H1 (cell line): Measurements from ENCODE around the gene NFASC. TPM values are rescaled to one million over a fixed set of nuclear protein-coding genes. Genes with fewer than 3 reads are reported as not detected.
A peak's percentile ranks its signal among the peaks of the same experiment; 100 is the strongest.

ENCODE experiments used
- CTCF ChIA-PET: fragments of 300-600 bp; sonication (Branson Sonifier 250); formaldehyde crosslinking; loops from one replicate; lab custom pipeline; 2021; ENCODE audit not compliant: partially characterized antibody; lab: Charles Lee
- POLR2A ChIA-PET: fragments of 300-600 bp; sonication (Branson Sonifier 250); formaldehyde crosslinking; loops from one replicate; lab custom pipeline; 2021; ENCODE audit warnings: inconsistent platforms; ENCODE audit not compliant: partially characterized antibody; lab: Charles Lee
- DNase-seq, 2 experiments: peaks; one replicate each; pipeline versions ENCODE4 v3.0.0 to v3.0.0-alpha.2; 2010 to 2022; ENCODE audit warnings: low spot score in 2 of 2, low read depth in 1 of 2, mixed read lengths in 1 of 2
- FAIRE-seq: peaks from 2 replicates; lab custom pipeline; 2011; peaks lifted over from hg19 to GRCh38; lab: Jason Lieb, UNC
- H2AFZ ChIP-seq: 2 replicates; pipeline ENCODE4 v1.8.1; 2012; ENCODE audit warnings: low read length, inconsistent platforms
- H2AK5ac ChIP-seq: 2 replicates; pipeline ENCODE4 v1.6.1; 2013; ENCODE audit warnings: low read depth, low read length
- H2BK120ac ChIP-seq: replicated peaks from 2 replicates; pipeline ENCODE3; 2013; ENCODE audit warnings: low read depth, low read length, inconsistent platforms
- H2BK12ac ChIP-seq: 2 replicates; pipeline ENCODE4 v1.6.1; 2013; ENCODE audit warnings: low read depth, low read length
- H2BK15ac ChIP-seq: 2 replicates; pipeline ENCODE4 v1.6.1; 2013; ENCODE audit warnings: low read length
- H2BK20ac ChIP-seq: 2 replicates; pipeline ENCODE4 v1.6.1; 2013; ENCODE audit warnings: low read length
- H2BK5ac ChIP-seq: 2 replicates; pipeline ENCODE4 v1.6.1; 2013; ENCODE audit warnings: low read depth, low read length
- H3K14ac ChIP-seq: 2 replicates; pipeline ENCODE4 v1.6.1; 2013; ENCODE audit warnings: inconsistent platforms; ENCODE audit not compliant: insufficient read length
- H3K18ac ChIP-seq: 2 replicates; pipeline ENCODE4 v1.6.1; 2013; ENCODE audit warnings: low read length; ENCODE audit errors: extremely low read depth
- H3K23ac ChIP-seq: 2 replicates; pipeline ENCODE4 v1.6.1; 2013; ENCODE audit warnings: inconsistent platforms; ENCODE audit not compliant: insufficient read length
- H3K23me2 ChIP-seq: 2 replicates; pipeline ENCODE4 v1.6.1; 2013; ENCODE audit warnings: low read depth, low read length
- H3K27ac ChIP-seq: 2 replicates; pipeline ENCODE4 v1.6.1; 2011; ENCODE audit warnings: low read depth, low read length, inconsistent platforms
- H3K27me3 ChIP-seq, 4 experiments: replicated peaks in 1 of 4; 1 replicate in 1 of 4; 2 replicates in 3 of 4; pipeline versions ENCODE4 v1.6.1 to v1.8.1; 2011 to 2013; ENCODE audit warnings: low read length in 3 of 4, mild to moderate bottlenecking in 3 of 4, inconsistent platforms in 2 of 4, mixed read lengths in 2 of 4, moderate library complexity in 1 of 4; ENCODE audit not compliant: control insufficient read depth in 3 of 4, insufficient read depth in 3 of 4; ENCODE audit errors: extremely low read depth in 1 of 4
- H3K36me3 ChIP-seq, 4 experiments: 2 replicates each; pipeline versions ENCODE4 v1.6.1 to v1.8.1; 2011 to 2013; ENCODE audit warnings: mild to moderate bottlenecking in 4 of 4, low read length in 3 of 4, moderate library complexity in 2 of 4, control low read depth in 1 of 4, inconsistent platforms in 1 of 4; ENCODE audit not compliant: insufficient read depth in 4 of 4, control insufficient read depth in 2 of 4
- H3K4ac ChIP-seq: replicated peaks from 2 replicates; pipeline ENCODE3; 2013; ENCODE audit warnings: low read length, low read depth, mixed read lengths, inconsistent platforms; ENCODE audit not compliant: insufficient read length
- H3K4me1 ChIP-seq, 4 experiments: replicated peaks in 1 of 4; 1 replicate in 1 of 4; 2 replicates in 3 of 4; pipeline versions ENCODE4 v1.6.1 to v1.8.1; 2011 to 2013; ENCODE audit warnings: low read length in 3 of 4, inconsistent platforms in 2 of 4, mixed read lengths in 1 of 4; ENCODE audit not compliant: insufficient read depth in 4 of 4, control insufficient read depth in 3 of 4
- H3K4me2 ChIP-seq, 2 experiments: 2 replicates each; pipeline versions ENCODE4 v1.6.1 to v1.8.1; 2011 to 2013; ENCODE audit warnings: low read depth in 2 of 2, low read length in 2 of 2, control low read depth in 1 of 2, inconsistent platforms in 1 of 2, mild to moderate bottlenecking in 1 of 2; ENCODE audit not compliant: insufficient read depth in 1 of 2
- H3K4me3 ChIP-seq, 4 experiments: fragments of 200-600, 300-600 bp in 1 of 4; sonication (generic), shearing (Covaris generic), sonication (Bioruptor Twin) in 1 of 4; 2 replicates each; pipeline versions ENCODE4 v1.5.1 to v1.8.1; 2011 to 2016; ENCODE audit warnings: low read length in 4 of 4, low read depth in 3 of 4, control low read depth in 2 of 4, inconsistent platforms in 2 of 4, mild to moderate bottlenecking in 2 of 4, mixed read lengths in 1 of 4, moderate library complexity in 1 of 4; ENCODE audit not compliant: insufficient read depth in 2 of 4; ENCODE audit errors: extremely low read depth in 1 of 4
- H3K56ac ChIP-seq: replicated peaks from 2 replicates; pipeline ENCODE3; 2013; ENCODE audit warnings: low read depth, mild to moderate bottlenecking, mixed read lengths, low read length, inconsistent platforms; ENCODE audit not compliant: insufficient read length
- H3K79me1 ChIP-seq: 2 replicates; pipeline ENCODE4 v1.6.1; 2013; ENCODE audit warnings: low read depth, low read length, control low read depth
- H3K79me2 ChIP-seq, 2 experiments: 2 replicates each; pipeline versions ENCODE4 v1.6.1 to v1.8.1; 2012 to 2013; ENCODE audit warnings: low read length in 2 of 2, mild to moderate bottlenecking in 2 of 2, inconsistent platforms in 1 of 2; ENCODE audit not compliant: insufficient read depth in 2 of 2, control insufficient read depth in 1 of 2
- H3K9ac ChIP-seq, 4 experiments: replicated peaks in 1 of 4; 1 replicate in 1 of 4; 2 replicates in 3 of 4; pipeline versions ENCODE4 v1.6.1 to v1.8.1; 2011 to 2013; ENCODE audit warnings: low read depth in 3 of 4, low read length in 3 of 4, control low read depth in 2 of 4, mild to moderate bottlenecking in 2 of 4, moderate library complexity in 2 of 4, inconsistent platforms in 1 of 4; ENCODE audit errors: extremely low read depth in 1 of 4
- H3K9me3 ChIP-seq, 2 experiments: 2 replicates each; pipeline versions ENCODE4 v1.6.1 to v1.8.1; 2012 to 2013; ENCODE audit warnings: mild to moderate bottlenecking in 2 of 2, moderate library complexity in 2 of 2, control low read depth in 1 of 2, inconsistent platforms in 1 of 2, low read depth in 1 of 2, low read length in 1 of 2, mixed read lengths in 1 of 2; ENCODE audit not compliant: insufficient read depth in 2 of 2
- H4K20me1 ChIP-seq, 2 experiments: replicated peaks in 1 of 2; 2 replicates each; pipeline versions ENCODE3 to v1.8.1; 2011 to 2013; ENCODE audit warnings: inconsistent platforms in 2 of 2, low read length in 2 of 2, mild to moderate bottlenecking in 1 of 2; ENCODE audit not compliant: insufficient read depth in 2 of 2, control insufficient read depth in 1 of 2
- H4K5ac ChIP-seq: 2 replicates; pipeline ENCODE4 v1.6.1; 2013; ENCODE audit warnings: low read length, low read depth, mixed read lengths, inconsistent platforms; ENCODE audit not compliant: insufficient read length
- H4K8ac ChIP-seq: 2 replicates; pipeline ENCODE4 v1.8.0; 2013; ENCODE audit warnings: mild to moderate bottlenecking, moderate library complexity, low read length, inconsistent platforms; ENCODE audit not compliant: insufficient read depth; ENCODE audit errors: extremely low read depth
- H4K91ac ChIP-seq: replicated peaks from 2 replicates; pipeline ENCODE3; 2013; ENCODE audit warnings: low read length, mixed read lengths, inconsistent platforms; ENCODE audit not compliant: insufficient read length
- GTF2F1 ChIP-seq: IDR thresholded peaks from 2 replicates; pipeline ENCODE4 v1.6.1; 2012; ENCODE audit warnings: low read depth, low read length, improper control_type of control experiment, borderline replicate concordance
- NANOG ChIP-seq: IDR thresholded peaks from 2 replicates; pipeline ENCODE4 v1.6.1; 2011; ENCODE audit warnings: low read length, low read depth, mild to moderate bottlenecking, inconsistent platforms; ENCODE audit not compliant: insufficient read depth, poor library complexity, severe bottlenecking
- RNF2 ChIP-seq: fragments of 200-900, 300-1000 bp; sonication (generic); IDR thresholded peaks from 2 replicates; pipeline ENCODE4 v1.7.1; 2016; ENCODE audit warnings: borderline replicate concordance, low read depth, mild to moderate bottlenecking, antibody characterized with exemption, low read length; ENCODE audit not compliant: poor library complexity, severe bottlenecking; ENCODE audit errors: missing control alignments
- SRF ChIP-seq: IDR thresholded peaks from 2 replicates; pipeline ENCODE4 v1.6.1; 2011; ENCODE audit warnings: mild to moderate bottlenecking, low read depth, low read length, moderate library complexity
- WGBS, 2 experiments: shearing (Covaris generic) in 1 of 2; methylation state at CpG; one replicate each; pipeline versions ENCODE4 v1.1.6 to v1.1.7; 2013 to 2015; ENCODE audit warnings: low lambda C conversion rate in 2 of 2, mixed read lengths in 2 of 2, inconsistent platforms in 1 of 2, low coverage in 1 of 2, missing lambda C conversion rate in 1 of 2; ENCODE audit not compliant: insufficient replicate concordance in 2 of 2, insufficient coverage in 1 of 2, insufficient read length in 1 of 2; ENCODE audit errors: extremely low coverage in 1 of 2, missing lambda C conversion rate in 1 of 2; 5-methylcytosine and 5-hydroxymethylcytosine counted together
- polyA plus RNA-seq, 7 experiments: library from polyadenylated mRNA; depleted of rRNA in 3 of 7; stranded (reverse) in 5 of 7; unstranded in 2 of 7; fragments of >200 nt in 5 of 7; fragments of 200-250 nt in 2 of 7; gene quantifications; 1 replicate in 5 of 7; 2 replicates in 1 of 7; 4 replicates in 1 of 7; pipeline versions ENCODE4 v1.2.1 to v1.2.3, GENCODE V29; 2011 to 2013; ENCODE audit warnings: missing spikeins in 2 of 7, mixed read lengths in 2 of 7
- total RNA-seq: library from RNA; stranded (reverse); fragmentation: NEBNext Ultra II Directional; extraction: Animal tissue kit (Norgen Biotek cat#: 25700); gene quantifications from 2 replicates; pipeline ENCODE4 v1.2.1, GENCODE V29; 2021
- TF ChIP-seq, protein P1 (sequence below): IDR thresholded peaks from 2 replicates; pipeline ENCODE4 v1.6.1; 2012; ENCODE audit warnings: inconsistent platforms

The NFASC gene
- total and polyA plus RNA-seq, 2 of the 8 experiments (the other 6 are each of a cell fraction or from before 2014, with no cell fraction given), result 5.0 to 15.2 TPM

DNA sequence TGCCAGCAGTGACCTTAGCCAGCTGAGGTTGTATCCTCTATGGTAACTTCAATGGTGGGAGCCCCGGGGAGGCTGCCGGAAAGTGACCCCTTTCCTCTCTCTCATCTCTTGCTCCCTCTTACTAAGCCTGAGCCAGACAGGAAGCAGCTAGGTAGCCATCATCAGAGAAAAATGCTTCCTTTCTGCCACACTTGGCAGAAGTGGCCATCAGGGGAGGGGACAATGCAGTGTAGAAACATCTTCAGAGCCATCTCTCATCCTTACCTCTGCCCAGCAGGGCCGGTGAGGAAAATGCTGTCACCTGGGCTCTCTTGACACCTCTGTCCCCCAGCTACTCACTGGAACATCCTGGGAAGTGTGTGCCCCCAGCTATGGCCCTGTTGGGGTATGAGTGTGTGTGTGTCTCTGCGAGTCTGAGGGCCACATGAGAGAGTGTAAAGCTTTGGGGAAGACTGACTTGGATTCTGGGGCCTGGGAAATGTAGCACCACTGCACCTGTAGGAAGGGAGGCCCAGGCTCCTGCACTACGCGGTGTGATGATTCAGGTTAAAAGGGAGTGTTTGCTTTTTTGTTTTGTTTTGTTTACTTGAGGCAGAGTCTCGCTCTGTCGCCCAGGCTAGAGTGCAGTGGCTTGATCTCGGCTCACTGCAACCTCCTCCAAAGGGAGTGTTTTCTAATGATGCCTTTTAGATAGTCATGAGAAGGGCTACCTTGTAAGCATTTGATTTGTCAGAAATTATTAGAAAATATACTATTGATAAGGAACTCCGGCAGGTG lies 123.6 kb downstream of the NFASC start:
- peaks cover 0 to 5% of the 10 kb centered on the region in 2 experiments for H4K20me1 ChIP-seq
- no peaks in the 10 kb centered on the region for H3K9me3 ChIP-seq
- no peak overlapping the region for H2BK20ac ChIP-seq
- no peak overlapping the region for H3K4ac ChIP-seq
- ChIA-PET CTCF (interaction anchor here (0.7 to 33.8 kb wide), 9 partner anchors 9 to 263 kb away, joined by 3 to 1336 read pairs (median 13); partner anchors contain the start of gene TMEM81), POLR2A (interaction anchor here (1.0 to 2.0 kb wide), 2 partner anchors 67 to 78 kb away, joined by 3 to 6 read pairs; no protein-coding TSS in a partner anchor)
- H4K91ac ChIP-seq, result no peak overlapping the region
- no peak overlapping the region for H2BK120ac ChIP-seq
- no peak overlapping the region for H4K8ac ChIP-seq
- no peak overlapping the region for H3K23ac ChIP-seq
- H3K4me2 ChIP-seq, result no peak overlapping the region
- H3K56ac ChIP-seq, result no peak overlapping the region
- H3K27ac ChIP-seq, result no peak overlapping the region
- peaks cover 10 to 27% (median 19%) of the 10 kb centered on the region in 4 experiments for H3K4me1 ChIP-seq
- no peak overlapping the region for H3K18ac ChIP-seq
- no peak overlapping the region for H2AK5ac ChIP-seq
- FAIRE-seq, result no peak
- WGBS, 2 experiments, result 86% methylated on average over 10 of the region's 10 CpGs; no CpG with 5 or more reads in 1 of the 2 experiments
- H2AFZ ChIP-seq, result no peak overlapping the region
- H3K14ac ChIP-seq, result no peak overlapping the region
- peak overlapping the region; percentile 24; the same call in 1 of the 2 replicates for H2BK5ac ChIP-seq
- no peak overlapping the region for H2BK15ac ChIP-seq
- H3K4me3 ChIP-seq, result no peak overlapping the region
- no peaks in the 10 kb centered on the region; a peak in 1 of 7 replicates for H3K27me3 ChIP-seq
- H3K23me2 ChIP-seq, result no peaks in the 10 kb centered on the region
- no peaks in the 10 kb centered on the region for H3K36me3 ChIP-seq
- H2BK12ac ChIP-seq, result no peak overlapping the region
- no peaks in the 10 kb centered on the region for H3K79me2 ChIP-seq
- DNase-seq, result no peak
- H3K9ac ChIP-seq, result no peak overlapping the region
- no peaks in the 10 kb centered on the region for H3K79me1 ChIP-seq
- H4K5ac ChIP-seq, result no peak overlapping the region
- no peak for TF ChIP-seq GTF2F1
- TF ChIP-seq, protein P1, sequence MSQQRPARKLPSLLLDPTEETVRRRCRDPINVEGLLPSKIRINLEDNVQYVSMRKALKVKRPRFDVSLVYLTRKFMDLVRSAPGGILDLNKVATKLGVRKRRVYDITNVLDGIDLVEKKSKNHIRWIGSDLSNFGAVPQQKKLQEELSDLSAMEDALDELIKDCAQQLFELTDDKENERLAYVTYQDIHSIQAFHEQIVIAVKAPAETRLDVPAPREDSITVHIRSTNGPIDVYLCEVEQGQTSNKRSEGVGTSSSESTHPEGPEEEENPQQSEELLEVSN, result no peak
- no peak for TF ChIP-seq RNF2
- no peak for TF ChIP-seq NANOG
- no peak for TF ChIP-seq SRF
